Peyer's patch (tissue), 4 donors: ENCODE results near the gene CAB39L.

Experiments
- CTCF ChIP-seq, 6 experiments: fragments of 450-650 bp in 4 of 6; fragments of 200-600 bp in 2 of 6; sonication (generic) in 1 of 6; IDR thresholded peaks; one replicate each; pipeline ENCODE4 v1.5.1; 2017 to 2019; ENCODE audit warnings: antibody characterized with exemption in 6 of 6, mild to moderate bottlenecking in 3 of 6, moderate library complexity in 1 of 6
- POLR2A ChIP-seq, 2 donors: fragments of 450-650 bp; IDR thresholded peaks; one replicate each; pipeline ENCODE4 v1.5.1; 2017; ENCODE audit warnings: antibody characterized with exemption in 2 of 2, mild to moderate bottlenecking in 2 of 2, moderate library complexity in 2 of 2

DNA sequence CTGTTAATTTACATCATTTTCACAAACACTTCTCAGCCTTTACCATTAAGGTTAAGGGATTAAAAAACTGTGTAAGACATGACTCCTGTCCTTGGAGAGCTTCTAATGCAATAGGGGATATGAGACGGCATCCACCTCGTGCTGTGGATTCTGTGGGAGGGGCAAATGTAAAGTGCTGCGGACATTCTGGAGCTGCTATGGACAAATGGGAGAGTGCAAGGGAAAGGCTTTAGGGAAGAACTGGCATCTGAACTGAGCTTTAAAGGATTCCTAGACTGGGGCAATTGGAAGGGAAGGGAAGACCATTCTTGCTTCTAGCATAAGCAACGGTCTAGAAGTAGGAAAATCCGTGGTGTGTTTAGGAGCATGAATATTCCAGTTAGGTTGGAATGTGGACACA is 164.8 kb downstream of the CAB39L start:
- TF ChIP-seq CTCF (IDR thresholded peaks at IDR 0.05) (no peak), POLR2A (IDR thresholded peaks at IDR 0.05) (no peak)
